ENCODE results near the gene DENND4A. TPM values are rescaled to one million over a fixed set of nuclear protein-coding genes. Genes with fewer than 3 reads are reported as not detected.

DENND4A gene
- 10 to 100 TPM; 24.4 to 46.4 (median 33.1) TPM for total RNA-seq

DNA sequence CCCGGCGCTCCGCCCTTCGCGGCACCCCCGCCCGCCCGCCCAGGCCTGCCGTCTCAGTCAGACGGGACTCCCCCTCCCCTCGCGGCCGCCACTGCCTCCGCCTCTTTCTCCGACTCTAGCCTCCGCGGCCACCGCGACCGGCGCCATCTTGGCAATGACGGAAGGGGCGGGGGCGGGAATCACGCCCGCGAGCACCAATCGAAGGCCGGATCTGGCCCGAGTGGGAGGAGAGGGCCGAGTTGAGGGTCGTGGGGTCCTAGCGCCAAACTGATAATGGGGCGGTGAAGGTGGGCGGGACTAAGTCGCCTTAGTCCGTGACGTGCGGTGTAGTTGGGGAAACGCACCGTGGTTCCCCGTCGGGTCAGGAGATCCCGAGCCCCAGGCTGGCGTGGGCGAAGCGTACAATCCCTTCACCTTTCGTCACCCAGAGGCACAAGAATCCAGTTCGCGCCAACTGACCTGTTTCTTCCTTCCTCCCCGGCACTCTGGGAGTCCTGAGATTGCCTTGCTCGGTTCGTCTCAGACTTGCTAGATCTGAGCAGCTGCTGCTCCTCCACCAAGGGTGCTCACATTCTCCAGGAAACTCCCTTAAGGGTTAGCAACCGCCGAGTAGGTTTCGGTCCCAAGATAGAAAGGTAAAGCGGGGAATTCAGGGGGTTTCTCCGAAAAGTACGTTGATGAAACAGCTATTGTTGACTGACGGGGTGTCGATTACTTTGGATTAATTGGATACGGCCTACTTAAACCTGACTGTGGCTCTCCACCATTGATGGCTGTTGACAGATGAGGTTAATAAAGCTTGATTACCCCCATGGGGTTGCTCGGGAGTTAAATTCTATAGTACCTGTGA lies at the start of gene DENND4A:
TSS of gene DENND4A (minus strand) at position 156 of the 850 bp plus-strand sequence. CDS start 35,843 bp downstream, outside the sequence.
- Histone ChIP-seq H3K27me3 (no peaks in the 10 kb centered on the region), H3K9me3 (no peaks in the 10 kb centered on the region), H3K36me3 (no peaks in the 10 kb centered on the region), H3K4me1 (peaks cover 18 to 32% of the 10 kb centered on the region in 2 donors), H3K4me3 (peak within 1 kb of the TSS; percentile 68 to 100 (median 85)), H3K27ac (peak within 1 kb of the TSS; percentile 96 to 100 (median 98))
- TF ChIP-seq POLR2A (IDR thresholded peaks at IDR 0.05) = peak; percentile 72 to 89
- TF ChIP-seq, protein P1, sequence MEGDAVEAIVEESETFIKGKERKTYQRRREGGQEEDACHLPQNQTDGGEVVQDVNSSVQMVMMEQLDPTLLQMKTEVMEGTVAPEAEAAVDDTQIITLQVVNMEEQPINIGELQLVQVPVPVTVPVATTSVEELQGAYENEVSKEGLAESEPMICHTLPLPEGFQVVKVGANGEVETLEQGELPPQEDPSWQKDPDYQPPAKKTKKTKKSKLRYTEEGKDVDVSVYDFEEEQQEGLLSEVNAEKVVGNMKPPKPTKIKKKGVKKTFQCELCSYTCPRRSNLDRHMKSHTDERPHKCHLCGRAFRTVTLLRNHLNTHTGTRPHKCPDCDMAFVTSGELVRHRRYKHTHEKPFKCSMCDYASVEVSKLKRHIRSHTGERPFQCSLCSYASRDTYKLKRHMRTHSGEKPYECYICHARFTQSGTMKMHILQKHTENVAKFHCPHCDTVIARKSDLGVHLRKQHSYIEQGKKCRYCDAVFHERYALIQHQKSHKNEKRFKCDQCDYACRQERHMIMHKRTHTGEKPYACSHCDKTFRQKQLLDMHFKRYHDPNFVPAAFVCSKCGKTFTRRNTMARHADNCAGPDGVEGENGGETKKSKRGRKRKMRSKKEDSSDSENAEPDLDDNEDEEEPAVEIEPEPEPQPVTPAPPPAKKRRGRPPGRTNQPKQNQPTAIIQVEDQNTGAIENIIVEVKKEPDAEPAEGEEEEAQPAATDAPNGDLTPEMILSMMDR (IDR thresholded peaks at IDR 0.05 in 4 of 5, conservative IDR thresholded peaks at IDR 0.05 in 1 of 5) = no peak
- intact Hi-C loops (cut with DNase I; ENCODE audit: low total_unique reads) (loop anchor here (1.0 to 5.0 kb wide), 3 partner anchors 40 to 180 kb away; partner anchors contain the start of genes INTS14 and RAB11A), in situ Hi-C loops (cut with MboI; ENCODE audit: low sequenced_read_pairs in 4 of 4) (loop anchor here in 2 of 4 donors (5.0 to 10.0 kb wide), 3 partner anchors 40 to 80 kb away; partner anchors contain the start of gene RAB11A (in 1 of the 2))
- ATAC-seq (peak; percentile 92 to 94), DNase-seq (peak; percentile 94 to 98)

DNA sequence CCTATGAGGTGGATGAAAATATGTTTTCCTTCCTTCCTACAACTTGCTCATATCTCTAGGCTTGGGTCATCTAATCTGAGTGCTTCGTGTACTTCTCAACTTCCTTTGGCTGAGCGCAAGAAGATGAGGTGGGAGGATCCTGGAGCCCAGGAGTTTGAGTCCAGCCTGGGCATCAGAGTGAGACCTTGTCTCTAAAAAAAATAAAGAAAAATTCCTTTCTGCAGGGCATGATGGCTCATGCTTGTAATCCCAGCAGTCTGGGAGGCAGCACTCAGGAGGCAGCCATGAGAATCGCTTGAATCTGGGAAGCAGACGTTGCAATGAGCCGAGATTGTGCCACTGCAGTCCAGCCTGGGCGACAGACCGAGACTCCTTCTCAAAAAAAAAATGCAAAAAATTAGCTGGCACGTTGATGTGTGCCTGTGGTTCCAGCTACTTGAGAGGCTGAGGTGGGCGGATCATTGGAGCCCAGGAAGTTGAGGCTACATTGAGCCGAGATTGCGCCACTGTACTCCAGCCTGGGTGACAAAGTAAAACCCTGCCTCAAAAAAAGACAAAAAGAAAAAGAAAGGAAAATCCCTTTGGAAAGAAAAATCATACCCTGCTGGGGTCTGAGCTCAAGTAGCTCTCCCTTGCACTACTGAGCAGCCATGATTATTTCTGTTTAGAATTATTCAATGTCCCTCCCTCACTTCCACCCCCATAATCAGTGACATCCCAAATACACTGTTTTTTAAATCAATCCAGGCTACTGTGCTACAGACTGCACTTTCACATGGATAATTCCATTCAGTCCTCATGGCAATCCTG lies 49.2 kb upstream of the DENND4A start:
- no peak overlapping the region for H3K4me3 ChIP-seq
- no peak for ATAC-seq
- no peaks in the 10 kb centered on the region for H3K9me3 ChIP-seq
- no peaks in the 10 kb centered on the region for H3K27me3 ChIP-seq
- H3K4me1 ChIP-seq = peaks cover 0 to 3% of the 10 kb centered on the region in 2 donors
- TF ChIP-seq, protein P1 (IDR thresholded peaks at IDR 0.05 in 4 of 5, conservative IDR thresholded peaks at IDR 0.05 in 1 of 5) = no peak
- TF ChIP-seq POLR2A (IDR thresholded peaks at IDR 0.05) = no peak
- no peak for DNase-seq
- no peaks in the 10 kb centered on the region for H3K36me3 ChIP-seq
- H3K27ac ChIP-seq = no peak overlapping the region
- intact Hi-C loops (cut with DNase I; ENCODE audit: low total_unique reads) (no loop called here), in situ Hi-C loops (cut with MboI; ENCODE audit: low sequenced_read_pairs in 4 of 4) (no loop called here)

DNA sequence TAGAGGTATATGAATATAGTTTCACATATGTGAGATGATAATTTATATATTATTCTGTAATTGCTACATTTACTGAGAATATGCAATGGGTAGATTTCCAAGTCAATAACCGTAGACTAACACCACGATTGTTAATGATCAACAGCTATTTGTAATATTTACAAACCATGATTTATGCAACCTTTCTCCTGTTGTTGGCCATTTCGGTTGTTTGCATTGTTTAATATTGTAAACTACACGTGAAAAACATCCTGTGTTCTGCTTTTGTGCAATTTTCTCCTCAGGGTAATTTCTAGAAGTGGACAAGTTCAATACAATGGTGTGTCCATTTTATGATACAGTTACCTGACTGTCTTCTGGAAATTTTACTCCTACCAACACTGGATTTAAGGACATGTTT lies 47.9 kb upstream of the DENND4A start:
- in situ Hi-C loops (cut with MboI; ENCODE audit: low sequenced_read_pairs in 4 of 4) = no loop called here
- Histone ChIP-seq H3K27me3 (no peaks in the 10 kb centered on the region), H3K4me3 (no peak overlapping the region), H3K27ac (no peak overlapping the region), H3K9me3 (no peaks in the 10 kb centered on the region), H3K36me3 (no peaks in the 10 kb centered on the region), H3K4me1 (peaks cover 0 to 12% of the 10 kb centered on the region in 2 donors)
- ATAC-seq = no peak
- no peak for DNase-seq
- no peak for TF ChIP-seq POLR2A (IDR thresholded peaks at IDR 0.05)
- TF ChIP-seq, protein P1 (IDR thresholded peaks at IDR 0.05 in 4 of 5, conservative IDR thresholded peaks at IDR 0.05 in 1 of 5) = no peak
- intact Hi-C loops (cut with DNase I; ENCODE audit: low total_unique reads) = no loop called here

DNA sequence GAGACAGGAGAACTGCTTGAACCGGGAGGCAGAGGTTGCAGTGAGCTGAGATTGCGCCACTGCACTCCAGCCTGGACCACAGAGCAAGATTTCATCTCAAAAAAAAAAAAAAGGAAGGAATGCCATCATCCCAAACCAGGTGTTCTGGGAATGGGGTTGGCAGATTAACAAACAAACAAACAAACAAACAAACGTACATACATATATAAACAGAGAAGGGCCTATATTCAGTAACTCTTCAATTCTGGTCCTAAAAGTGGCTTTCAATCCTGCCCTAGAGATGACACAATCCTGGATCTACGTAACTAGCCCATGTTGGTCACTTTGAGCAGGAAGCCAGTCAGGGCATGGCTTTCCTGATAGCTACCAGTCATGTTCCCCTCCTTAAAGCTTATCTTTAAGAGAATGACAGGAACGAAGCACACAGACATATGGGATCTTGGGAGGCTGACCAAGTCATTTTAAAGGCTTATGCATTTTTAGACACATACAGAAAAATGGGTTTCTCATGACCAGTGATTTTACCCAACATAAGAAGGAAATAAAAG lies 47.3 kb upstream of the DENND4A start:
- Histone ChIP-seq H3K27ac (no peak overlapping the region), H3K4me3 (no peak overlapping the region), H3K27me3 (no peaks in the 10 kb centered on the region), H3K4me1 (peaks cover 3 to 16% of the 10 kb centered on the region in 2 donors), H3K9me3 (no peaks in the 10 kb centered on the region), H3K36me3 (no peaks in the 10 kb centered on the region)
- TF ChIP-seq POLR2A (IDR thresholded peaks at IDR 0.05) = no peak
- TF ChIP-seq, protein P1 (IDR thresholded peaks at IDR 0.05 in 4 of 5, conservative IDR thresholded peaks at IDR 0.05 in 1 of 5) = no peak
- DNase-seq = no peak
- in situ Hi-C loops (cut with MboI; ENCODE audit: low sequenced_read_pairs in 4 of 4) = no loop called here
- intact Hi-C loops (cut with DNase I; ENCODE audit: low total_unique reads) = no loop called here
- no peak for ATAC-seq
